GM19463 (cell line): ENCODE data around the gene PIAS1.
"Not testable (repeated sequence)": the region's sequence is repeated elsewhere in the genome, so short reads cannot be mapped to it uniquely, and the experiment has no call there.

Experiments
- ATAC-seq: cut with Tn5 transposase; IDR thresholded peaks from one replicate; pipeline ENCODE4 v1.9.1; 2021; ENCODE audit warnings: mild to moderate bottlenecking, moderate library complexity; ENCODE audit not compliant: unreplicated experiment

PIAS1 gene

GRCh38 chr15:68211656-68212320 is 157.7 kb downstream of the PIAS1 start:
- no peak for ATAC-seq

- ATAC-seq = not testable (repeated sequence)
Observed at GRCh38 chr15:68213491-68213845, 159.4 kb downstream of the PIAS1 start.

- ATAC-seq = no peak
Observed at GRCh38 chr15:68213991-68214837, 160.1 kb downstream of the PIAS1 start.

GRCh38 chr15:68214838-68215254 is 160.7 kb downstream of the PIAS1 start:
- ATAC-seq = no peak

- ATAC-seq = no peak
Observed at GRCh38 chr15:68217341-68217740, 163.2 kb downstream of the PIAS1 start.

DNA sequence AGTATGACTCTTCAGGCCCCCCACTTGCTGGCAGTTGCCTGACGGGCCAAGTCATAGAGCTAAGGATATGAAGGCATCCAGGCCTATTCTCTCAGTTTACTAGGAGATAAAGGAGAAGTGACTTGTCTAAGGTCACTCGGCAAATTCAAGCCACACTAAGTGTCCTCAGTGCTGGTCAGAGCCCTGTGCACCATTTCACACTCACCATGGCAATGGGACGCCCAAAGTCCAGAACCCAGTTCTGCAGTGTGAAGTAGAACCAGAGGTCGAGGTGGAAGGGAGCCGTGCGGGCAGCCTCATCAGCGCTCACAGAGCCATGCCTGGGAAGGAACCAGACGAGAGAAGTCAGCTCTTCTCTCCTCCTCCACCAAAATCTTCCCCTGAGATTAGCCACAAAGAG is 164.2 kb downstream of the PIAS1 start:
- no peak for ATAC-seq

DNA sequence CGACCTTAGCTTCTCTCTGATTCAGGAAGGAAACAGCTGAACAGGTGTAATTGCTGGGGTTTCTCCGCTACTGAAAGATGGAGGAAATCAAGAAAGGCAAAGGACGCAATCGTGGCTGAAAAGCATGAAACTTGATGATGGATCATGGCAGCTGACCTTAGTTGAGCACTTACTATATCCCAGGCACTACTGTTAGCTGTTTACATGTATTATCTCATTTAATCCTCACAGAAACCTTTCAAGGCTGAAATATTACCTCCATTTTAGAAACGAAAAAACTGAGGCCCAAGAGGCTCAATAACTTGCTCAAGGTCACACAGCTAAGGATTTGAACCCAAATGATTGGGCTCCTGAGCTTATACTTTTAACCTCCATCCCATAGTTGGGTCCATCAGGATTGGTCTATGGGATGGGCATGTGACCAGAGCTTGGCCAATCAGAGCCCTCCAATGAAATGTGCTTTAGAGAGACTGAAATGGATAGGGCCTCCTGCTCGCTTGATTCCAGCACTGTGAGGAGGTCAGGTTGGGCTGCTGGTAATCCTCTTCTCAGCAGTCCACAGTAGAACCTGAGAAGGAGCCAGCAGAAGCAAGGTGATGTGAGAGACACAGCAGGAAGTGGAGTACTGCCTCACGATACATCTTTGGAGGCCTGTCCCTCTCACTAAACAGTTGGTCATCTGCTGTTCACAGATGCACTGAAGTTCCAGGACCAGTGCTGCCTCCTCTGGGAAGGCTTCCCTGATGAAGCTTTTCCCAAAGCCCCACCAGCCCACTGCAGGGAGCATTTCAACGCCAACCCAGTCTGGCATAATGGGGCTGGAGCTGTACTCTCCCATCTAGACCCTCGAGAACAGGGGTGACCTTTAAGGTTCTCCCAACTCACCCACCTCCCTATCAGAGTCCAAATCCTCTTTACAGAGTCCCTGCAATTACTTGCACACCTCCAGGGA is 165.0 kb downstream of the PIAS1 start:
- no peak for ATAC-seq

- ATAC-seq = no peak
Observed at GRCh38 chr15:68220489-68220888, 166.4 kb downstream of the PIAS1 start.

- ATAC-seq = no peak
Observed at GRCh38 chr15:68220967-68221366, 166.9 kb downstream of the PIAS1 start.

GRCh38 chr15:68221530-68222431 is 167.7 kb downstream of the PIAS1 start:
- not testable (repeated sequence) for ATAC-seq

- ATAC-seq = not testable (repeated sequence)
Observed at GRCh38 chr15:68222432-68222743, 168.3 kb downstream of the PIAS1 start.

GRCh38 chr15:68223171-68223570 is 169.1 kb downstream of the PIAS1 start:
- no peak for ATAC-seq

GRCh38 chr15:68224108-68224507 is 170.0 kb downstream of the PIAS1 start:
- ATAC-seq = no peak

GRCh38 chr15:68224546-68225250 is 170.6 kb downstream of the PIAS1 start:
- ATAC-seq = no peak

DNA sequence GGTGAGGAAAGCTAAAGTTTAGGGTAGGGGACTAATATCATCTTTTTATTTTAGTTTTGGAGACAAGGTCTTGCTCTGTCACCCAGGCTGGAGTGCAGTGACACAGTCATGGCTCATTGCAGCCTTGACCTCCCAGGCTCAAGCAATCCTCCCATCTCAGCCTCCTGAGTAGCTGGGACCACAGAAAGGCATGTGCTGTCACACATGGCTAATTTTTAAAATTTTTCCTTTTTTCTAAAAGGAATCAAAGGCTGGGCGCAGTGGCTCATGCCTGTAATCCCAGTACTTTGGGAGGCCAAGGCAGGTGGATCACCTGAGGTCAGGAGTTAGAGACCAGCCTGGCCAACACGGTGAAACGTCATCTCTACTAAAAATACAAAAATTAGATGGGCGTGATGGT is 171.3 kb downstream of the PIAS1 start:
- ATAC-seq = not testable (repeated sequence)

- no peak for ATAC-seq
Observed at GRCh38 chr15:68227643-68228142, 173.6 kb downstream of the PIAS1 start.

GRCh38 chr15:68228143-68228970 is 174.2 kb downstream of the PIAS1 start:
- ATAC-seq = no peak

GRCh38 chr15:68228971-68229385 is 174.9 kb downstream of the PIAS1 start:
- ATAC-seq = no peak
